K562 (cell line): ENCODE results near the gene GALNT17.

Experiments used
- CTCF ChIP-seq, 3 experiments: IDR thresholded peaks in 2 of 3; conservative IDR thresholded peaks in 1 of 3; 2 replicates each; pipeline ENCODE4 v1.5.1; 2011 to 2012; ENCODE audit warnings: low read length in 3 of 3, mild to moderate bottlenecking in 3 of 3, control low read depth in 2 of 3, improper control_type of control experiment in 1 of 3, inconsistent platforms in 1 of 3, low read depth in 1 of 3, mixed read lengths in 1 of 3, moderate library complexity in 1 of 3; ENCODE audit not compliant: insufficient read depth in 2 of 3
- EP300 ChIP-seq: IDR thresholded peaks from 2 replicates; pipeline ENCODE4 v1.6.1; 2012; ENCODE audit warnings: low read length, improper control_type of control experiment
- ZNF311 ChIP-seq: fragments of 250-450 bp; sonication (Bioruptor Pico); IDR thresholded peaks from 2 replicates; pipeline ENCODE4 v1.4.0; 2020; ENCODE audit warnings: mild to moderate bottlenecking, moderate library complexity

GRCh38 chr7:71157757-71158156 lies 25.8 kb downstream of the GALNT17 start:
- TF ChIP-seq ZNF311 (CRISPR knock-in tag) (no peak), EP300 (no peak), CTCF (IDR thresholded peaks at IDR 0.05 in 2 of 3, conservative IDR thresholded peaks at IDR 0.05 in 1 of 3; ENCODE audit: insufficient read depth in 2 of 3, low read depth in 1 of 3, low read length in 3 of 3) (no peak)
